Activated naive CD8-positive, alpha-beta T cell (primary cell): ENCODE data around the gene NOBOX.
"Not testable (repeated sequence)": the region's sequence is repeated elsewhere in the genome, so short reads cannot be mapped to it uniquely, and the experiment has no call there.

Experiments
- H3K27ac Mint-ChIP-seq: one replicate; pipeline ENCODE4 v1.8.0; 2021; ENCODE audit warnings: mixed read lengths
- H3K27me3 Mint-ChIP-seq: one replicate; pipeline ENCODE4 v1.8.0; 2021; ENCODE audit warnings: mixed read lengths
- H3K36me3 Mint-ChIP-seq: one replicate; pipeline ENCODE4 v1.8.0; 2021; ENCODE audit warnings: mixed read lengths
- H3K4me1 Mint-ChIP-seq: one replicate; pipeline ENCODE4 v1.8.0; 2021; ENCODE audit warnings: low read depth, mixed read lengths
- H3K4me3 Mint-ChIP-seq: one replicate; pipeline ENCODE4 v1.8.0; 2021; ENCODE audit warnings: mild to moderate bottlenecking, mixed read lengths
- H3K9me3 Mint-ChIP-seq: one replicate; pipeline ENCODE4 v1.8.0; 2021; ENCODE audit warnings: low read depth, mixed read lengths

The NOBOX gene

GRCh38 chr7:144379776-144380384 lies 23.6 kb downstream of the NOBOX start:
- Mint-ChIP-seq H3K4me3 (no peak overlapping the region), H3K27ac (no peak overlapping the region), H3K9me3 (peaks cover 5% of the 10 kb centered on the region), H3K36me3 (peaks cover 18% of the 10 kb centered on the region), H3K27me3 (no peaks in the 10 kb centered on the region), H3K4me1 (peaks cover 5% of the 10 kb centered on the region)

GRCh38 chr7:144378651-144379050 lies 24.8 kb downstream of the NOBOX start:
- Mint-ChIP-seq H3K9me3 (peaks cover 5% of the 10 kb centered on the region), H3K27ac (no peak overlapping the region), H3K27me3 (no peaks in the 10 kb centered on the region), H3K36me3 (peaks cover 18% of the 10 kb centered on the region), H3K4me3 (no peak overlapping the region), H3K4me1 (no peaks in the 10 kb centered on the region)

- H3K36me3 Mint-ChIP-seq, H3K4me1 Mint-ChIP-seq, H3K9me3 Mint-ChIP-seq, H3K27ac Mint-ChIP-seq, H3K4me3 Mint-ChIP-seq, H3K27me3 Mint-ChIP-seq: not testable (repeated sequence)
Measured at GRCh38 chr7:144369221-144369620, 34.3 kb downstream of the NOBOX start.

- H3K27me3 Mint-ChIP-seq, H3K9me3 Mint-ChIP-seq, H3K4me1 Mint-ChIP-seq, H3K27ac Mint-ChIP-seq, H3K4me3 Mint-ChIP-seq, H3K36me3 Mint-ChIP-seq: not testable (repeated sequence)
Measured at GRCh38 chr7:144367250-144367649, 36.2 kb downstream of the NOBOX start.

GRCh38 chr7:144365523-144365922 lies 38.0 kb downstream of the NOBOX start:
- not testable (repeated sequence) for H3K9me3 Mint-ChIP-seq, H3K4me1 Mint-ChIP-seq

GRCh38 chr7:144362061-144362460 lies 41.4 kb downstream of the NOBOX start:
- H3K4me1 Mint-ChIP-seq, H3K9me3 Mint-ChIP-seq, H3K27me3 Mint-ChIP-seq, H3K4me3 Mint-ChIP-seq, H3K36me3 Mint-ChIP-seq, H3K27ac Mint-ChIP-seq: not testable (repeated sequence)

More at GRCh38 chr7:144365523-144365922, 38.0 kb downstream of the NOBOX start:
- not testable (repeated sequence) for H3K36me3 Mint-ChIP-seq, H3K27me3 Mint-ChIP-seq, H3K4me3 Mint-ChIP-seq, H3K27ac Mint-ChIP-seq

- H3K27me3 Mint-ChIP-seq, H3K36me3 Mint-ChIP-seq, H3K27ac Mint-ChIP-seq, H3K4me3 Mint-ChIP-seq, H3K9me3 Mint-ChIP-seq, H3K4me1 Mint-ChIP-seq: not testable (repeated sequence)
Measured at GRCh38 chr7:144356860-144357259, 46.6 kb downstream of the NOBOX start.

- not testable (repeated sequence) for H3K27me3 Mint-ChIP-seq, H3K36me3 Mint-ChIP-seq, H3K27ac Mint-ChIP-seq, H3K4me3 Mint-ChIP-seq, H3K9me3 Mint-ChIP-seq
- peaks cover 12% of the 10 kb centered on the region for H3K4me1 Mint-ChIP-seq
Measured at GRCh38 chr7:144356185-144356584, 47.3 kb downstream of the NOBOX start.

- Mint-ChIP-seq H3K4me3 (peak within 1 kb of the TSS; percentile 86), H3K27ac (peak within 1 kb of the TSS; percentile 70)
- H3K27me3 Mint-ChIP-seq = not testable (repeated sequence)
Measured at GRCh38 chr7:144355176-144355822, 48.2 kb downstream of the NOBOX start, which contains the start of gene ARHGEF5. ARHGEF5 (plus strand) TSS chr7:144355402; CDS start chr7:144362670, 7,268 bp downstream.

GRCh38 chr7:144351667-144352066 lies 51.8 kb downstream of the NOBOX start:
- H3K9me3 Mint-ChIP-seq, H3K4me3 Mint-ChIP-seq, H3K27me3 Mint-ChIP-seq, H3K36me3 Mint-ChIP-seq, H3K27ac Mint-ChIP-seq: not testable (repeated sequence)
- peaks cover 13% of the 10 kb centered on the region for H3K4me1 Mint-ChIP-seq

More at GRCh38 chr7:144355176-144355822, 48.2 kb downstream of the NOBOX start, which contains the start of gene ARHGEF5:
- not testable (repeated sequence) for H3K9me3 Mint-ChIP-seq, H3K36me3 Mint-ChIP-seq
- peaks cover 13% of the 10 kb centered on the region for H3K4me1 Mint-ChIP-seq

- H3K27ac Mint-ChIP-seq, H3K36me3 Mint-ChIP-seq, H3K9me3 Mint-ChIP-seq, H3K4me1 Mint-ChIP-seq, H3K27me3 Mint-ChIP-seq, H3K4me3 Mint-ChIP-seq: not testable (repeated sequence)
Measured at GRCh38 chr7:144348625-144349024, 54.9 kb downstream of the NOBOX start.
